ENCODE measurements around the gene SUN1.

Gene SUN1

GRCh38 chr7:862157-862556 is 29.9 kb downstream of the SUN1 start:
- TF ChIP-seq REST (IDR thresholded peaks at IDR 0.05; ENCODE audit: insufficient read depth in 1 of 2, low read depth in 2 of 2, low read length in 2 of 2) (no peak), FOXP2 (optimal IDR thresholded peaks at IDR 0.05; ENCODE audit: borderline replicate concordance, extremely low read depth, extremely low read length, insufficient read depth) (no peak), POLR2AphosphoS5 (IDR thresholded peaks at IDR 0.05; ENCODE audit: low read depth, low read length) (no peak), SIN3A (IDR thresholded peaks at IDR 0.05; ENCODE audit: borderline replicate concordance, insufficient read depth, low read length) (no peak), TAF1 (IDR thresholded peaks at IDR 0.05; ENCODE audit: borderline replicate concordance, insufficient read depth, low read length) (no peak)

DNA sequence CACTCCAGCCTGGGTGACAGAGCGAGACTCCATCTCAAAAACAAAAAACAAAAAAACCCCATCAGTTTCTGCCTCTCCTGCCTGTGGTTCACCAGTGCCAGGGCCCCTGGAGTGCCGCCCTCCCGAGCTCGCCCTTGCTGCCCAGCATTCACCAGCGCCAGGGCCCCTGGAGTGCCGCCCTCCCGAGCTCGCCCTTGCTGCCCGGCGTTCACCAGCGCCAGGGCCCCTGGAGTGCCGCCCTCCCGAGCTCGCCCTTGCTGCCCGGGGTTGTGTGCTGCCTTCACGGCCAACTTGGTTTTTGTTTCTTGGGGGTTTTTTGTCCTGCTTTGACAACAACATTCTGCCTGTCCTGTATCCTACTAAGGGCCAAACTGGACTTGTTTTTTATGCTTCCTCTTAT is 30.8 kb downstream of the SUN1 start:
- no peak for TF ChIP-seq TAF1 (IDR thresholded peaks at IDR 0.05; ENCODE audit: borderline replicate concordance, insufficient read depth, low read length)
- no peak for TF ChIP-seq FOXP2 (optimal IDR thresholded peaks at IDR 0.05; ENCODE audit: borderline replicate concordance, extremely low read depth, extremely low read length, insufficient read depth)
- no peak for TF ChIP-seq SIN3A (IDR thresholded peaks at IDR 0.05; ENCODE audit: borderline replicate concordance, insufficient read depth, low read length)
- no peak for TF ChIP-seq REST (IDR thresholded peaks at IDR 0.05; ENCODE audit: insufficient read depth in 1 of 2, low read depth in 2 of 2, low read length in 2 of 2)
- TF ChIP-seq POLR2AphosphoS5 (IDR thresholded peaks at IDR 0.05; ENCODE audit: low read depth, low read length) = no peak

GRCh38 chr7:865921-866320 is 33.6 kb downstream of the SUN1 start:
- no peak for TF ChIP-seq REST (IDR thresholded peaks at IDR 0.05; ENCODE audit: insufficient read depth in 1 of 2, low read depth in 2 of 2, low read length in 2 of 2)
- no peak for TF ChIP-seq POLR2AphosphoS5 (IDR thresholded peaks at IDR 0.05; ENCODE audit: low read depth, low read length)
- TF ChIP-seq SIN3A (IDR thresholded peaks at IDR 0.05; ENCODE audit: borderline replicate concordance, insufficient read depth, low read length) = no peak
- no peak for TF ChIP-seq TAF1 (IDR thresholded peaks at IDR 0.05; ENCODE audit: borderline replicate concordance, insufficient read depth, low read length)
- no peak for TF ChIP-seq FOXP2 (optimal IDR thresholded peaks at IDR 0.05; ENCODE audit: borderline replicate concordance, extremely low read depth, extremely low read length, insufficient read depth)

- no peak for TF ChIP-seq REST (IDR thresholded peaks at IDR 0.05; ENCODE audit: insufficient read depth in 1 of 2, low read depth in 2 of 2, low read length in 2 of 2)
- TF ChIP-seq TAF1 (IDR thresholded peaks at IDR 0.05; ENCODE audit: borderline replicate concordance, insufficient read depth, low read length) = no peak
- TF ChIP-seq FOXP2 (optimal IDR thresholded peaks at IDR 0.05; ENCODE audit: borderline replicate concordance, extremely low read depth, extremely low read length, insufficient read depth) = no peak
- no peak for TF ChIP-seq POLR2AphosphoS5 (IDR thresholded peaks at IDR 0.05; ENCODE audit: low read depth, low read length)
- no peak for TF ChIP-seq SIN3A (IDR thresholded peaks at IDR 0.05; ENCODE audit: borderline replicate concordance, insufficient read depth, low read length)
These were observed 34.7 kb downstream of the SUN1 start for GRCh38 chr7:867001-867405.

Measured in PFSK-1 (cell line).